Large intestine (tissue), 3 donors: Measurements from ENCODE around the gene CPED1. TPM values are rescaled to one million over a fixed set of nuclear protein-coding genes. Genes with fewer than 3 reads are reported as not detected.

Experiments
- DNase-seq, 2 donors: peaks; one replicate each; pipeline versions ENCODE4 v3.0.0 to v3.0.0-alpha.2; 2013
- H3K27ac ChIP-seq: one replicate; pipeline ENCODE4 v1.5.1; 2013; ENCODE audit warnings: low read length
- H3K27me3 ChIP-seq: 2 replicates; pipeline ENCODE4 v1.6.1; 2013; ENCODE audit warnings: low read length; ENCODE audit not compliant: control insufficient read depth, insufficient read depth
- H3K36me3 ChIP-seq: 2 replicates; pipeline ENCODE4 v1.6.1; 2013; ENCODE audit warnings: low read length; ENCODE audit not compliant: control insufficient read depth, insufficient read depth
- H3K4me1 ChIP-seq: one replicate; pipeline ENCODE4 v1.6.1; 2013; ENCODE audit warnings: low read length; ENCODE audit not compliant: control insufficient read depth, insufficient read depth
- H3K4me3 ChIP-seq: one replicate; pipeline ENCODE4 v1.5.1; 2013; ENCODE audit warnings: low read length
- H3K9me3 ChIP-seq: one replicate; pipeline ENCODE4 v1.6.1; 2013; ENCODE audit warnings: mild to moderate bottlenecking, low read depth, low read length, moderate library complexity; ENCODE audit not compliant: control insufficient read depth
- WGBS: methylation state at CpG from one replicate; pipeline ENCODE4 v1.1.5; 2013; ENCODE audit warnings: low lambda C conversion rate; ENCODE audit not compliant: insufficient coverage; 5-methylcytosine and 5-hydroxymethylcytosine counted together
- polyA plus RNA-seq: library from polyadenylated mRNA; unstranded; fragments of 120-200 nt; gene quantifications from one replicate; pipeline ENCODE4 v1.2.1, GENCODE V29; 2013

Gene CPED1
- polyA plus RNA-seq, 1 donor = 12.1 TPM

- Histone ChIP-seq H3K4me1 (no peaks in the 10 kb centered on the region), H3K4me3 (no peak overlapping the region), H3K9me3 (no peaks in the 10 kb centered on the region), H3K36me3 (no peaks in the 10 kb centered on the region), H3K27me3 (no peaks in the 10 kb centered on the region), H3K27ac (no peak overlapping the region)
- no CpG with 5 or more reads among the region's 2 CpGs for WGBS
- no peak for DNase-seq
These were observed 106.3 kb downstream of the CPED1 start for GRCh38 chr7:121094829-121095228.

- Histone ChIP-seq H3K27me3 (no peaks in the 10 kb centered on the region), H3K4me3 (no peak overlapping the region), H3K4me1 (no peaks in the 10 kb centered on the region), H3K27ac (no peak overlapping the region), H3K9me3 (no peaks in the 10 kb centered on the region), H3K36me3 (no peaks in the 10 kb centered on the region)
- no peak for DNase-seq
- 60% methylated on average over 1 of the region's 4 CpGs for WGBS
These were observed 109.1 kb downstream of the CPED1 start for GRCh38 chr7:121097577-121097976.

DNA sequence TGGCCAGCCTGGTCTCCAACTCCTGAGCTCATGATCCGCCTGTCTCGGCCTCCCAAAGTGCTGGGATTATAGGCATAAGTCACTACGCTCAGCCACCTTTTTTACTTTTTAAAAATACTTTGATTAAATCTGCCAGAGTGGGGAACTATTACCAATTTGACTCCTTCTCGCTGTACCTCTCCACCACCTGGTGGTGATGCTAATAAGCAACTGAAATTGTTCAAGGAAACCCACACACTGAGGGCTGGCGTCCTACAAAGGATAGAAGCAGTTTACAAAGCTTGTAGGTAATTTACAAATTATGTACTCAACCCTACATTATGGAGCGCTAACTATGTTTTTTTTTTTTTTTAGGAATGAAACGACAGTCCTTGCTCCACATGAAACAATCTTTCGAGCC, 111.1 kb downstream of the CPED1 start:
- no peaks in the 10 kb centered on the region for H3K9me3 ChIP-seq
- no peak for DNase-seq
- no peaks in the 10 kb centered on the region for H3K4me1 ChIP-seq
- no peak overlapping the region for H3K27ac ChIP-seq
- no peak overlapping the region for H3K4me3 ChIP-seq
- H3K36me3 ChIP-seq = no peaks in the 10 kb centered on the region
- 86% methylated on average over 1 of the region's 8 CpGs for WGBS
- H3K27me3 ChIP-seq = no peaks in the 10 kb centered on the region

- Histone ChIP-seq H3K4me1 (no peaks in the 10 kb centered on the region), H3K4me3 (no peak overlapping the region), H3K36me3 (no peaks in the 10 kb centered on the region), H3K27me3 (no peaks in the 10 kb centered on the region), H3K27ac (no peak overlapping the region), H3K9me3 (no peaks in the 10 kb centered on the region)
- no peak for DNase-seq
These were observed 112.6 kb downstream of the CPED1 start for GRCh38 chr7:121101083-121101482.

GRCh38 chr7:121101621-121102020, 113.1 kb downstream of the CPED1 start:
- Histone ChIP-seq H3K27me3 (no peaks in the 10 kb centered on the region), H3K9me3 (no peaks in the 10 kb centered on the region), H3K36me3 (no peaks in the 10 kb centered on the region), H3K4me1 (no peaks in the 10 kb centered on the region), H3K27ac (no peak overlapping the region), H3K4me3 (no peak overlapping the region)
- WGBS = 93% methylated on average over 2 of the region's 2 CpGs
- no peak for DNase-seq

- no peak overlapping the region for H3K27ac ChIP-seq
- DNase-seq = no peak
- no peaks in the 10 kb centered on the region for H3K9me3 ChIP-seq
- WGBS = no CpG with 5 or more reads among the region's 2 CpGs
- no peak overlapping the region for H3K4me3 ChIP-seq
- H3K4me1 ChIP-seq = no peaks in the 10 kb centered on the region
- no peaks in the 10 kb centered on the region for H3K36me3 ChIP-seq
- no peaks in the 10 kb centered on the region for H3K27me3 ChIP-seq
These were observed 114.1 kb downstream of the CPED1 start for GRCh38 chr7:121102619-121103018.

DNA sequence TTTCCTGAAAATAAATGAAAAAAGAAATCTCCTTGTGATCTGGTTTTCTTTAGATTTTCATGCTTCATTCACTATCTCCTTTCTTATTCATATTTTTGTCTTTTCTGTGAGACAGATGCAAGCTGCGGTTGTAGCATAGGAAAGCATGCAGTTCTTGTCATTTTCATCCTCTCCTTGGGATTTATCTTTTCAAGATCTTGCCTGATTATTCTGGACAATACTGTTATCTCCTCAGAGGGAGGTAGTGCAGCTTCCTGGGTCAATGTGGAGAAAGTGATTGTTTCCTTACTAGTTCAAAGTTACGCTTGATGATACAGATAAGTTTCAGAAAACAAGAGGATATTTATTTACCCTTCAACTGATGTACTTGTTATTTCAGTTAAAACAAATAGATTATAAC, 114.6 kb downstream of the CPED1 start:
- Histone ChIP-seq H3K36me3 (no peaks in the 10 kb centered on the region), H3K9me3 (no peaks in the 10 kb centered on the region), H3K27me3 (no peaks in the 10 kb centered on the region), H3K27ac (no peak overlapping the region), H3K4me1 (no peaks in the 10 kb centered on the region), H3K4me3 (no peak overlapping the region)
- 67% methylated on average over 1 of the region's 2 CpGs for WGBS
- DNase-seq = no peak

GRCh38 chr7:121103579-121103978, 115.1 kb downstream of the CPED1 start:
- no peak for DNase-seq
- Histone ChIP-seq H3K36me3 (no peaks in the 10 kb centered on the region), H3K9me3 (no peaks in the 10 kb centered on the region), H3K4me3 (no peak overlapping the region), H3K27me3 (no peaks in the 10 kb centered on the region), H3K4me1 (no peaks in the 10 kb centered on the region), H3K27ac (no peak overlapping the region)
- no CpG with 5 or more reads among the region's 2 CpGs for WGBS

DNA sequence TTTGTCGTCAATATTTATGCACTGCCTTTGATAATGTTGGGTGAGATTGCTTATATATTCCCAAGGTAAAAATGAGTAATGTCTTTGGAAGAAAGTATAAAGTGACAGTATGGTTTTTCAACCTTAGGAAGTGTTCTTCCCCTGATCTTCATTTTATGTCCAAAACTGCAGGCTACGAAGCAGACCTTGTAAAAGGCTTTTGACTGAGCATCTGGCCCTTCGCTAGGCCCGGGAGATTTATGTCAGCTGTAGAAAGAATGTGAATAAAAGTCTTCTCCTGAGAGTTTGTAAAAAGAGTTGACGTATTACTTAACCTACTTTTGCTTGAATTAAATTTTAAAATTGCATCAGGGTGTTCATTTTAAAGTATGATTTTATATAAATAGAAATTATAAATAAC, 116.8 kb downstream of the CPED1 start:
- no peak for DNase-seq
- no peaks in the 10 kb centered on the region for H3K9me3 ChIP-seq
- H3K27me3 ChIP-seq = no peaks in the 10 kb centered on the region
- 83% methylated on average over 1 of the region's 5 CpGs for WGBS
- H3K36me3 ChIP-seq = no peaks in the 10 kb centered on the region
- no peak overlapping the region for H3K4me3 ChIP-seq
- no peak overlapping the region for H3K27ac ChIP-seq
- no peaks in the 10 kb centered on the region for H3K4me1 ChIP-seq

GRCh38 chr7:121107923-121108498, 119.5 kb downstream of the CPED1 start:
- Histone ChIP-seq H3K4me3 (no peak overlapping the region), H3K27ac (no peak overlapping the region), H3K9me3 (no peaks in the 10 kb centered on the region), H3K4me1 (no peaks in the 10 kb centered on the region), H3K27me3 (no peaks in the 10 kb centered on the region), H3K36me3 (no peaks in the 10 kb centered on the region)
- DNase-seq = peak; percentile 31 to 34
- WGBS = 17% methylated on average over 1 of the region's 1 CpG

GRCh38 chr7:121109145-121109544, 120.6 kb downstream of the CPED1 start:
- no peak overlapping the region for H3K27ac ChIP-seq
- 80% methylated on average over 1 of the region's 6 CpGs for WGBS
- no peaks in the 10 kb centered on the region for H3K27me3 ChIP-seq
- H3K4me3 ChIP-seq = no peak overlapping the region
- H3K36me3 ChIP-seq = no peaks in the 10 kb centered on the region
- no peaks in the 10 kb centered on the region for H3K4me1 ChIP-seq
- H3K9me3 ChIP-seq = no peaks in the 10 kb centered on the region
- no peak for DNase-seq
